H1 (cell line): Measurements from ENCODE around the gene RPGRIP1. TPM values are rescaled to one million over a fixed set of nuclear protein-coding genes. Genes with fewer than 3 reads are reported as not detected.

Experiments
- GTF2F1 ChIP-seq: IDR thresholded peaks from 2 replicates; pipeline ENCODE4 v1.6.1; 2012; ENCODE audit warnings: low read depth, low read length, improper control_type of control experiment, borderline replicate concordance
- USF2 ChIP-seq: IDR thresholded peaks from 2 replicates; pipeline ENCODE4 v1.6.1; 2011; ENCODE audit warnings: low read length, improper control_type of control experiment
- ZNF274 ChIP-seq: IDR thresholded peaks from 2 replicates; pipeline ENCODE4 v1.7.0; 2012; ENCODE audit warnings: low read length, borderline replicate concordance; ENCODE audit errors: extremely low read depth
- polyA plus RNA-seq, 7 experiments: library from polyadenylated mRNA; depleted of rRNA in 3 of 7; stranded (reverse) in 5 of 7; unstranded in 2 of 7; fragments of >200 nt in 5 of 7; fragments of 200-250 nt in 2 of 7; gene quantifications; 1 replicate in 5 of 7; 2 replicates in 1 of 7; 4 replicates in 1 of 7; pipeline versions ENCODE4 v1.2.1 to v1.2.3, GENCODE V29; 2011 to 2013; ENCODE audit warnings: missing spikeins in 2 of 7, mixed read lengths in 2 of 7
- total RNA-seq: library from RNA; stranded (reverse); fragmentation: NEBNext Ultra II Directional; extraction: Animal tissue kit (Norgen Biotek cat#: 25700); gene quantifications from 2 replicates; pipeline ENCODE4 v1.2.1, GENCODE V29; 2021

Gene RPGRIP1
- total and polyA plus RNA-seq, 2 of the 8 experiments (the other 6 are each of a cell fraction or from before 2014, with no cell fraction given), result 0.36 to 0.65 TPM

- TF ChIP-seq GTF2F1 (no peak), USF2 (no peak), ZNF274 (no peak)
These were observed 39.5 kb upstream of the RPGRIP1 start (continued) for GRCh38 chr14:21240417-21240816.
